Natural killer cell (primary cell): ENCODE measurements around the gene PHKB. TPM values are rescaled to one million over a fixed set of nuclear protein-coding genes. Genes with fewer than 3 reads are reported as not detected.

Experiments
- ATAC-seq, 3 donors: fragments of 150-1000 bp in 2 of 3; fragments of 200-7000 bp in 1 of 3; cut with Tn5 transposase; 1 replicate in 1 of 3; 2 replicates in 2 of 3; pipeline ENCODE4 v1.10.0; 2021; ENCODE audit warnings: mild to moderate bottlenecking in 2 of 3, moderate library complexity in 2 of 3
- DNase-seq, 2 donors: peaks; one replicate each; pipeline versions ENCODE4 v3.0.0 to v3.0.0-alpha.2; 2013 to 2021; ENCODE audit warnings: mixed read lengths in 1 of 2
- H3K27ac ChIP-seq: one replicate; pipeline ENCODE4 v1.5.1; 2013; ENCODE audit warnings: mild to moderate bottlenecking, low read length
- H3K27me3 ChIP-seq: one replicate; pipeline ENCODE4 v1.6.1; 2013; ENCODE audit warnings: low read length; ENCODE audit not compliant: control insufficient read depth, insufficient read depth
- H3K36me3 ChIP-seq: one replicate; pipeline ENCODE4 v1.6.1; 2013; ENCODE audit warnings: low read length; ENCODE audit not compliant: control insufficient read depth, insufficient read depth
- H3K4me1 ChIP-seq: one replicate; pipeline ENCODE4 v1.6.1; 2013; ENCODE audit warnings: low read length; ENCODE audit not compliant: control insufficient read depth, insufficient read depth
- H3K4me3 ChIP-seq: one replicate; pipeline ENCODE4 v1.5.1; 2013; ENCODE audit warnings: low read length
- H3K9me3 ChIP-seq: one replicate; pipeline ENCODE4 v1.6.1; 2013; ENCODE audit warnings: low read length; ENCODE audit not compliant: control insufficient read depth, insufficient read depth
- H3K27ac Mint-ChIP-seq, 2 donors: one replicate each; pipeline ENCODE4 v1.8.0; 2022; ENCODE audit warnings: mild to moderate bottlenecking in 2 of 2, mixed read lengths in 2 of 2, moderate library complexity in 1 of 2
- H3K27me3 Mint-ChIP-seq, 2 donors: one replicate each; pipeline ENCODE4 v1.8.0; 2022; ENCODE audit warnings: low read depth in 2 of 2, mixed read lengths in 2 of 2
- H3K36me3 Mint-ChIP-seq: one replicate; pipeline ENCODE4 v1.8.0; 2022; ENCODE audit warnings: mixed read lengths
- H3K4me1 Mint-ChIP-seq, 2 donors: one replicate each; pipeline ENCODE4 v1.8.0; 2022; ENCODE audit warnings: mixed read lengths in 2 of 2
- H3K4me3 Mint-ChIP-seq: one replicate; pipeline ENCODE4 v1.8.0; 2022; ENCODE audit warnings: mild to moderate bottlenecking, moderate library complexity, mixed read lengths
- H3K9me3 Mint-ChIP-seq, 2 donors: one replicate each; pipeline ENCODE4 v1.8.0; 2022; ENCODE audit warnings: mixed read lengths in 2 of 2
- CTCF ChIP-seq: fragments of 200-600 bp; IDR thresholded peaks from one replicate; pipeline ENCODE4 v1.8.0; 2022; ENCODE audit warnings: antibody characterized with exemption
- WGBS: methylation state at CpG from one replicate; pipeline ENCODE4 v1.1.7; 2013; ENCODE audit warnings: missing lambda C conversion rate; ENCODE audit not compliant: insufficient coverage; 5-methylcytosine and 5-hydroxymethylcytosine counted together
- intact Hi-C: fragments of 100-400 bp; cut with micrococcal nuclease; formaldehyde crosslinking; loops from one replicate; pipeline ENCODE4 v1.14.2; 2022
- total RNA-seq, 4 donors: library from RNA; stranded (reverse); fragments of 120-200 nt in 1 of 4; gene quantifications; one replicate each; pipeline versions ENCODE4 v1.2.3 to v1.2.4, GENCODE V29; 2013 to 2022

The PHKB gene
- total RNA-seq, 3 donors from 2014 or later (not counting 1 experiment from before 2014, with no cell fraction given), result 54.4 to 64.0 (median 58.5) TPM

DNA sequence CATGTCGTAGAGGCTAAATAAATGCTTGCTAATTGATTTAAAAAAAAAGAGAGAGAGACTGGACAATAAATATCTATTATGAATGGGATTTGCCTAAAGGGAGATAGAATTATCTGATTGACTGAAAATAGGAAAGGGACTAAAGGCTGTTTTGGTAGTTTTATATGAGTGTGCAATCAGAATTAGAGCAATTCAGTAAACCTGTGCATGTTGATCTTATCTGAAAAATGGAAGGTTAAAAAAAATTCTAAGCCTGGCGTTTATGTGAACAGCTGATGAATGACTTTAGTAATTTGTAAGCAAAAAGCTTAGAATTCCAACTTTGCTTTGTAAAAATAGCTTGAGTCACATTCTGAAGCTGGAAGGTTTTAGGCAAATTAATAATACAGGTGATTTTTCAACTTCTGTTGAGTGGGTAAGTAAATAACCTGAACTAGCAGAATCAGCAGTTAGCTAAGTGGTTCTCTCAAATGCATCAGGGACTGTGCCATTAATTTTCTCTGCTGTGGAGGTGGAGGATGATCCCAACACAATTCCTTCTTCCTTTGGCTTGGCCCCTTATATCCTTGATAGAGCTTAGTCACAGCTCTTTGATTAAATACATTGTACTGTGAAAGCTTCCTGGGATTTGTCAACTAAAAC, 254.4 kb downstream of the PHKB start:
- no peaks in the 10 kb centered on the region for H3K9me3 Mint-ChIP-seq

GRCh38 chr16:47716571-47716970, 255.4 kb downstream of the PHKB start:
- no peaks in the 10 kb centered on the region for H3K4me1 Mint-ChIP-seq
- DNase-seq, result no peak
- Histone ChIP-seq H3K36me3 (no peaks in the 10 kb centered on the region), H3K27me3 (no peaks in the 10 kb centered on the region), H3K9me3 (no peaks in the 10 kb centered on the region), H3K4me3 (no peak overlapping the region), H3K4me1 (no peaks in the 10 kb centered on the region), H3K27ac (no peak overlapping the region)
- no peak overlapping the region for H3K4me3 Mint-ChIP-seq
- no peak overlapping the region for H3K27ac Mint-ChIP-seq
- no peak for TF ChIP-seq CTCF
- peaks cover 6 to 7% of the 10 kb centered on the region in 2 donors for H3K27me3 Mint-ChIP-seq
- intact Hi-C loops, result no loop called here
- H3K36me3 Mint-ChIP-seq, result no peaks in the 10 kb centered on the region
- WGBS, result 91% methylated on average over 5 of the region's 5 CpGs
- H3K9me3 Mint-ChIP-seq, result no peaks in the 10 kb centered on the region
- ATAC-seq, result no peak

More for the DNA sequence above, 254.4 kb downstream of the PHKB start:
- 95% methylated on average over 2 of the region's 2 CpGs for WGBS
- H3K9me3 ChIP-seq, result no peaks in the 10 kb centered on the region
- no peak for TF ChIP-seq CTCF
- H3K27ac ChIP-seq, result no peak overlapping the region
- no peaks in the 10 kb centered on the region for H3K4me1 ChIP-seq
- Mint-ChIP-seq H3K4me1 (no peaks in the 10 kb centered on the region), H3K4me3 (no peak overlapping the region), H3K36me3 (no peaks in the 10 kb centered on the region), H3K27me3 (peaks cover 6 to 7% of the 10 kb centered on the region in 2 donors), H3K27ac (no peak overlapping the region)
- H3K36me3 ChIP-seq, result no peaks in the 10 kb centered on the region
- intact Hi-C loops, result no loop called here
- no peaks in the 10 kb centered on the region for H3K27me3 ChIP-seq
- no peak for ATAC-seq
- no peak overlapping the region for H3K4me3 ChIP-seq
- DNase-seq, result no peak

DNA sequence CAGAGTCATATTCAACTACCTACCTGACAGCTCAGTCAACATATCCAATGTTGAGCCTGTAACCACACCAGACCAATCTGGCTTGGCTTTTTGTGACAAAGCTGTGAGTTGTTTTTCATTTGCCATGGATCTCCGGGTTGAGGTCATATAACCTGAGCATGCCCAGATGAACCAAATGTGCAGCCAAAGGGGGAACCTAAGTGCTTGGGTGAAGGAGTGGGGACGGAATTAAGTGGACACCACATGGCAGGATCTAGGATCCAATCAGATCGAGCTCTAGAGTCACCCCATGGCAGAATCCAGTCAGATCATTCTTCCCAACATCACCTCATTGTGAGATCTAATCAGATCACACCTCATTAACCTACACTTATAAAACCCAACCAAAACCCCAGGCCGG, 258.6 kb downstream of the PHKB start:
- H3K4me1 Mint-ChIP-seq, result no peaks in the 10 kb centered on the region
- no peak overlapping the region for H3K27ac Mint-ChIP-seq
- H3K4me3 Mint-ChIP-seq, result no peak overlapping the region
- Histone ChIP-seq H3K4me3 (no peak overlapping the region), H3K27me3 (no peaks in the 10 kb centered on the region), H3K36me3 (no peaks in the 10 kb centered on the region), H3K9me3 (no peaks in the 10 kb centered on the region), H3K4me1 (no peaks in the 10 kb centered on the region), H3K27ac (no peak overlapping the region)
- intact Hi-C loops, result no loop called here
- no peak for ATAC-seq
- no peak for TF ChIP-seq CTCF
- DNase-seq, result no peak
- no peaks in the 10 kb centered on the region for H3K36me3 Mint-ChIP-seq
- H3K27me3 Mint-ChIP-seq, result peaks cover 6 to 7% of the 10 kb centered on the region in 2 donors
- no peaks in the 10 kb centered on the region for H3K9me3 Mint-ChIP-seq
- 80% methylated on average over 4 of the region's 4 CpGs for WGBS
